HepG2 (cell line): ENCODE measurements around the gene FEM1B. TPM values are rescaled to one million over a fixed set of nuclear protein-coding genes. Genes with fewer than 3 reads are reported as not detected.

ENCODE experiments used
- ATAC-seq: fragments of 200-7000 bp; cut with Tn5 transposase; 3 replicates; pipeline ENCODE4 v1.9.1; 2020; ENCODE audit warnings: mild to moderate bottlenecking, moderate library complexity
- BruUV-seq: library from RNA; stranded (reverse); fragments of 400-500 nt; replicated peaks from 2 replicates; lab custom pipeline; 2021; lab: Mats Ljungman, UMichigan
- CTCF ChIA-PET: fragments of 300-600 bp; formaldehyde crosslinking; extraction: SDS; loops from one replicate; lab custom pipeline; 2021; ENCODE audit warnings: low total read pairs, inconsistent platforms, low intra/inter-chr PET ratio; lab: Yijun Ruan, JAX
- POLR2A ChIA-PET: fragments of 350-600 bp; sonication (Branson Sonifier 250); formaldehyde crosslinking; loops from one replicate; lab custom pipeline; 2020; ENCODE audit warnings: antibody characterized with exemption, inconsistent platforms; lab: Yijun Ruan, JAX
- DNase-seq: peaks from one replicate; pipeline ENCODE4 v3.0.0-alpha.2; 2015; ENCODE audit warnings: low spot score
- FAIRE-seq: peaks from 3 replicates; lab custom pipeline; 2011; peaks lifted over from hg19 to GRCh38; lab: Jason Lieb, UNC
- H2AFZ ChIP-seq: one replicate; pipeline ENCODE4 v1.6.1; 2011; ENCODE audit warnings: low read length, inconsistent platforms
- H3K27ac ChIP-seq: fragments of 300-600 bp; 3 replicates; pipeline ENCODE4 v1.8.0; 2011; ENCODE audit warnings: mixed run types, mild to moderate bottlenecking, mixed read lengths, low read length, inconsistent platforms; ENCODE audit not compliant: insufficient read depth; ENCODE audit errors: extremely low read length
- H3K27me3 ChIP-seq, 2 experiments: fragments of 200-600 bp in 1 of 2; 2 replicates in 1 of 2; 3 replicates in 1 of 2; pipeline versions ENCODE4 v1.6.0 to v1.8.0; 2011; ENCODE audit warnings: low read length in 2 of 2, mild to moderate bottlenecking in 2 of 2, moderate library complexity in 2 of 2, inconsistent platforms in 1 of 2; ENCODE audit not compliant: insufficient read depth in 2 of 2, control insufficient read depth in 1 of 2
- H3K36me3 ChIP-seq, 2 experiments: fragments of 200-600 bp in 1 of 2; replicated peaks in 1 of 2; 2 replicates in 1 of 2; 3 replicates in 1 of 2; pipeline versions ENCODE4 v1.5.1 to v1.8.0; 2011; ENCODE audit warnings: low read length in 2 of 2, inconsistent platforms in 1 of 2; ENCODE audit not compliant: insufficient read depth in 2 of 2, control insufficient read depth in 1 of 2
- H3K4me1 ChIP-seq: 2 replicates; pipeline ENCODE4 v1.5.1; 2012; ENCODE audit warnings: low read length, inconsistent platforms; ENCODE audit not compliant: insufficient read depth
- H3K4me2 ChIP-seq: 2 replicates; pipeline ENCODE4 v1.6.0; 2011; ENCODE audit warnings: low read depth, low read length, inconsistent platforms
- H3K4me3 ChIP-seq, 3 experiments: fragments of 200-600 bp in 1 of 3; sonication (generic), shearing (Covaris generic) in 1 of 3; replicated peaks in 1 of 3; 2 replicates each; pipeline ENCODE4 v1.5.1; 2011 to 2016; ENCODE audit warnings: low read length in 3 of 3, inconsistent platforms in 2 of 3, low read depth in 2 of 3, mild to moderate bottlenecking in 2 of 3, control low read depth in 1 of 3, mixed read lengths in 1 of 3; ENCODE audit not compliant: insufficient read depth in 1 of 3
- H3K79me2 ChIP-seq: one replicate; pipeline ENCODE4 v1.6.1; 2011; ENCODE audit warnings: low read length, inconsistent platforms; ENCODE audit not compliant: insufficient read depth
- H3K9ac ChIP-seq: 2 replicates; pipeline ENCODE4 v1.6.0; 2011; ENCODE audit warnings: mild to moderate bottlenecking, low read depth, low read length, inconsistent platforms; ENCODE audit not compliant: insufficient read depth
- H3K9me3 ChIP-seq: 2 replicates; pipeline ENCODE4 v1.5.1; 2012; ENCODE audit warnings: mild to moderate bottlenecking, low read length
- H4K20me1 ChIP-seq: 2 replicates; pipeline ENCODE4 v1.6.0; 2011; ENCODE audit warnings: inconsistent platforms, mild to moderate bottlenecking, low read length, moderate library complexity; ENCODE audit not compliant: insufficient read depth
- EHMT2 ChIP-seq: fragments of 200-600 bp; sonication (generic); IDR thresholded peaks from 2 replicates; pipeline ENCODE4 v1.7.0; 2017; ENCODE audit warnings: antibody characterized with exemption, low read depth, low read length, borderline replicate concordance
- HDAC6 ChIP-seq: fragments of 200-600 bp; sonication (generic); IDR thresholded peaks from 2 replicates; pipeline ENCODE4 v1.7.0; 2017; ENCODE audit warnings: mild to moderate bottlenecking, antibody characterized with exemption, low read length, low read depth
- MLXIP ChIP-seq: sonication (generic); formaldehyde crosslinking; IDR thresholded peaks from 2 replicates; pipeline ENCODE4 v1.9.0; 2021; ENCODE audit warnings: missing genetic modification reagents, borderline replicate concordance
- SNRNP70 ChIP-seq: fragments of 200-400 bp; formaldehyde crosslinking; IDR thresholded peaks from 2 replicates; pipeline ENCODE4 v1.6.1; 2017; ENCODE audit warnings: mild to moderate bottlenecking, low read depth, low read length, moderate library complexity
- ZNF350 ChIP-seq: sonication (generic); formaldehyde crosslinking; IDR thresholded peaks from 2 replicates; pipeline ENCODE4 v1.4.0; 2020; ENCODE audit warnings: mild to moderate bottlenecking, low read depth, missing genetic modification reagents, borderline replicate concordance
- ZNF572 ChIP-seq: sonication (generic); formaldehyde crosslinking; IDR thresholded peaks from 2 replicates; pipeline ENCODE4 v1.5.1; 2020; ENCODE audit warnings: mild to moderate bottlenecking, missing genetic modification reagents
- ZNF678 ChIP-seq: sonication (generic); formaldehyde crosslinking; IDR thresholded peaks from 2 replicates; pipeline ENCODE4 v1.4.0; 2020; ENCODE audit warnings: mild to moderate bottlenecking, missing genetic modification reagents
- ZNF768 ChIP-seq: sonication (generic); formaldehyde crosslinking; IDR thresholded peaks from 2 replicates; pipeline ENCODE4 v1.4.0; 2020; ENCODE audit warnings: missing genetic modification reagents
- WGBS: methylation state at CpG from one replicate; pipeline ENCODE4 v1.1.6; 2017; ENCODE audit warnings: low lambda C conversion rate; 5-methylcytosine and 5-hydroxymethylcytosine counted together
- in situ Hi-C: cut with HindIII; loops from 2 replicates; pipeline ENCODE4 v1.10.0; 2017; ENCODE audit warnings: low pct_unique_long_range_greater_than_20kb; ENCODE audit not compliant: extremely low pct_ligation_motif_present
- intact Hi-C: fragments of 100-400 bp; cut with micrococcal nuclease; formaldehyde crosslinking; loops from one replicate; pipeline ENCODE4 v1.10.0; 2022; ENCODE audit not compliant: unreplicated experiment
- polyA plus RNA-seq, 8 experiments: library from polyadenylated mRNA; depleted of rRNA in 3 of 8; stranded (reverse) in 7 of 8; unstranded in 1 of 8; fragments of >200 nt; fragmentation: Illumina TruSeq in 4 of 8; extraction: Trizol in 4 of 8; gene quantifications; 2 replicates each; pipeline versions ENCODE4 v1.2.1 to v1.2.3, GENCODE V29; 2011 to 2016; ENCODE audit warnings: low read depth in 4 of 8, missing spikeins in 1 of 8, mixed read lengths in 1 of 8; ENCODE audit not compliant: insufficient read depth in 1 of 8
- total RNA-seq, 5 experiments: library from RNA; depleted of rRNA; stranded (reverse); fragments of >200 nt; fragmentation: Illumina TruSeq; extraction: Trizol; gene quantifications; 2 replicates each; pipeline ENCODE4 v1.2.3, GENCODE V29; 2016; ENCODE audit warnings: low read depth in 1 of 5
- TF ChIP-seq, protein P1 (sequence below): sonication (generic); formaldehyde crosslinking; IDR thresholded peaks from 2 replicates; pipeline ENCODE4 v1.4.0; 2020; ENCODE audit warnings: missing genetic modification reagents

The FEM1B gene
- total and polyA plus RNA-seq, 2 of the 13 experiments (the other 11 are each of a cell fraction or from before 2014, with no cell fraction given), result 38.1 to 40.0 TPM

- no peak for ATAC-seq
- no peaks in the 10 kb centered on the region for H3K4me1 ChIP-seq
- CTCF ChIA-PET, result no interaction called here
- TF ChIP-seq EHMT2 (no peak), ZNF768 (CRISPR knock-in tag) (peak; percentile 89)
- H3K27ac ChIP-seq, result no peak overlapping the region
- BruUV-seq, result no TSS peak
- no peaks in the 10 kb centered on the region for H3K9me3 ChIP-seq
- intact Hi-C loops (no loop called here), in situ Hi-C loops (no loop called here)
- no peaks in the 10 kb centered on the region for H3K36me3 ChIP-seq
- H2AFZ ChIP-seq, result no peak overlapping the region
- no peak overlapping the region for H3K4me2 ChIP-seq
- no peak overlapping the region for H3K4me3 ChIP-seq
- 52% methylated on average over 14 of the region's 15 CpGs for WGBS
- no peaks in the 10 kb centered on the region for H3K79me2 ChIP-seq
- H4K20me1 ChIP-seq, result no peaks in the 10 kb centered on the region
- POLR2A ChIA-PET, result interaction anchor here (1.1 kb wide), 1 partner anchor 8 kb away, joined by 4 read pairs; no protein-coding TSS in a partner anchor
- FAIRE-seq, result no peak
- no peak for DNase-seq
- H3K9ac ChIP-seq, result no peak overlapping the region
- H3K27me3 ChIP-seq, result peaks cover 3 to 77% of the 10 kb centered on the region in 2 experiments
Observed at GRCh38 chr15:68340726-68341671, 63.5 kb downstream of the FEM1B start.

DNA sequence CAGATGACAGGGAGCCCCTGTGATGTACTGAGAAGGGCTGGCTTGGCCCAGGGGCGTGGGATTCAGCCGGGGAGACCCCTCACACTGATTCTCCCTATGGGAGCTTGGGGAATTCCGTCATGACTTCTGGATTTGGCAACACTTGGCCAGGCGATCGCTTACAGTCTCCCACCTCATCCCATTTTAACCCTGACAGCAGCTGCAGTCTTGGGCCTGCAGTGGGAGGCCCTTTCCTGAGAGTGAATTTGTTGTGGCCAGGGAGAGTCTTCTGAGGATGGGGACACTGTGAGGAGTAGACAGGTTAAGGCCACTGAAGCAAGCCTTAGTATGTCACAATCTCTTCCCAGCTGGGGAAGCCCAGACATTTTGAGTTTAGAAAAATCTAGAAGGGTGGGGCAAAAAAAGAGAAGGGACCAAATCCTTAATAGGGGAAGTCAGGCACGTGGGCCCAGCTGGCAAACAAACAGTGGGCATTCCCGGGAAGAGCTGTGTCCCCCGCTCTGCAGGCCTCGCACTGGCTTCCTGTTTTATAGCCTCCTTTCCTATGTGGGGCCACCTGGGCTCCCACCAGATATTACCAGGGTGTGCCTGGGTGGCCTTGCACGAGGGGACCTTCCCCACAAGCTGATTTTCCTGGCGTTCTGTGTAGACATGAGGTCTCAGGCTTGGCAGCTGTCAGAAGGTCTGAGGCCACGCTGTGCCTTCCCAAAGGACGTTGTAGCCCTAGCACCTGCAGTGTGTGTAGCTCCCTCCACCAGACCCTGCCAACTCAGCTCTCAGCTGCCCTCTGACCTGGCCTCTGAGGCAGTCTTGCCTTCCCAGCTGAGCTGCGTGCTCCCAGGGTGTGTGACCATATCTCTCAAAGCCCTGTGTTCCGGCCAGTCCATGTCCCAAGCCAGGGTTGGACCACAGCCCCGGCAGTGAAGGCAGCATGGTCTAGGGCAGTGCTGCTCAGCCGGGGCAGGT is 64.5 kb downstream of the FEM1B start:
- Histone ChIP-seq H3K4me2 (no peak overlapping the region), H3K9ac (no peak overlapping the region), H3K27me3 (peaks cover 3 to 85% of the 10 kb centered on the region in 2 experiments), H3K36me3 (no peaks in the 10 kb centered on the region), H3K4me1 (no peaks in the 10 kb centered on the region), H3K4me3 (no peak overlapping the region), H4K20me1 (no peaks in the 10 kb centered on the region), H2AFZ (no peak overlapping the region), H3K9me3 (no peaks in the 10 kb centered on the region), H3K79me2 (no peaks in the 10 kb centered on the region), H3K27ac (no peak overlapping the region)
- in situ Hi-C loops, result no loop called here
- FAIRE-seq (no peak), ATAC-seq (peak; percentile 43), DNase-seq (no peak)
- CTCF ChIA-PET, result no interaction called here
- no TSS peak for BruUV-seq
- POLR2A ChIA-PET, result no interaction called here
- WGBS, result 9% methylated on average over 13 of the region's 17 CpGs
- intact Hi-C loops, result no loop called here
- no peak for TF ChIP-seq ZNF350
- TF ChIP-seq SNRNP70, result no peak
- no peak for TF ChIP-seq MLXIP (CRISPR knock-in tag)
- TF ChIP-seq ZNF572 (CRISPR knock-in tag), result no peak
- no peak for TF ChIP-seq HDAC6
- TF ChIP-seq, protein P1, sequence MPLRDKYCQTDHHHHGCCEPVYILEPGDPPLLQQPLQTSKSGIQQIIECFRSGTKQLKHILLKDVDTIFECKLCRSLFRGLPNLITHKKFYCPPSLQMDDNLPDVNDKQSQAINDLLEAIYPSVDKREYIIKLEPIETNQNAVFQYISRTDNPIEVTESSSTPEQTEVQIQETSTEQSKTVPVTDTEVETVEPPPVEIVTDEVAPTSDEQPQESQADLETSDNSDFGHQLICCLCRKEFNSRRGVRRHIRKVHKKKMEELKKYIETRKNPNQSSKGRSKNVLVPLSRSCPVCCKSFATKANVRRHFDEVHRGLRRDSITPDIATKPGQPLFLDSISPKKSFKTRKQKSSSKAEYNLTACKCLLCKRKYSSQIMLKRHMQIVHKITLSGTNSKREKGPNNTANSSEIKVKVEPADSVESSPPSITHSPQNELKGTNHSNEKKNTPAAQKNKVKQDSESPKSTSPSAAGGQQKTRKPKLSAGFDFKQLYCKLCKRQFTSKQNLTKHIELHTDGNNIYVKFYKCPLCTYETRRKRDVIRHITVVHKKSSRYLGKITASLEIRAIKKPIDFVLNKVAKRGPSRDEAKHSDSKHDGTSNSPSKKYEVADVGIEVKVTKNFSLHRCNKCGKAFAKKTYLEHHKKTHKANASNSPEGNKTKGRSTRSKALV (CRISPR knock-in tag), result no peak
- TF ChIP-seq ZNF678 (CRISPR knock-in tag), result no peak
